C4-2B (cell line): Measurements from ENCODE around the gene FGD5.

ENCODE experiments used
- ZFX ChIP-seq: fragments of 450-650 bp; IDR thresholded peaks from 2 replicates; pipeline ENCODE4 v1.6.1; 2017
- TF ChIP-seq, protein P1 (sequence below): fragments of 450-650 bp; conservative IDR thresholded peaks from 2 replicates; pipeline ENCODE4 v1.5.1; 2017; ENCODE audit warnings: mild to moderate bottlenecking

DNA sequence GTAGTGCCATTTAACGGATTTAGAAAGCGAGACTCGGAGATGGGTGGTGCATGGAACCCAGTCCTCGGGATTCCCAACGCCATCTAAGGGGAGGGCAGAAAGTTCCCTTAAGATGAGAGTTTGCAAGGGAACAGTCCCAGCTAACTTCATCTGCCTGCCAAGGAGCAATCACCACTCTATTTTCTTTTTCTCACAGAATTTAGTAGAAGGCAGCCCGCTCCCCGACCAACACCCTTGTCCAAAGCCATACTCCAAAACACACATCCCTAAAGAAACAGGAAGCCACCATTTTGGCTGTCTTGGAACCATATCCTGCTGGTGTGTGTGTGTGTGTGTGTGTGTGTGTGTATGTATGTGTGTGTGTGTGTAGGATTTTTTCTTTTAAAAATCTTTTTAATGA, 7.1 kb upstream of the FGD5 start:
- TF ChIP-seq, protein P1, sequence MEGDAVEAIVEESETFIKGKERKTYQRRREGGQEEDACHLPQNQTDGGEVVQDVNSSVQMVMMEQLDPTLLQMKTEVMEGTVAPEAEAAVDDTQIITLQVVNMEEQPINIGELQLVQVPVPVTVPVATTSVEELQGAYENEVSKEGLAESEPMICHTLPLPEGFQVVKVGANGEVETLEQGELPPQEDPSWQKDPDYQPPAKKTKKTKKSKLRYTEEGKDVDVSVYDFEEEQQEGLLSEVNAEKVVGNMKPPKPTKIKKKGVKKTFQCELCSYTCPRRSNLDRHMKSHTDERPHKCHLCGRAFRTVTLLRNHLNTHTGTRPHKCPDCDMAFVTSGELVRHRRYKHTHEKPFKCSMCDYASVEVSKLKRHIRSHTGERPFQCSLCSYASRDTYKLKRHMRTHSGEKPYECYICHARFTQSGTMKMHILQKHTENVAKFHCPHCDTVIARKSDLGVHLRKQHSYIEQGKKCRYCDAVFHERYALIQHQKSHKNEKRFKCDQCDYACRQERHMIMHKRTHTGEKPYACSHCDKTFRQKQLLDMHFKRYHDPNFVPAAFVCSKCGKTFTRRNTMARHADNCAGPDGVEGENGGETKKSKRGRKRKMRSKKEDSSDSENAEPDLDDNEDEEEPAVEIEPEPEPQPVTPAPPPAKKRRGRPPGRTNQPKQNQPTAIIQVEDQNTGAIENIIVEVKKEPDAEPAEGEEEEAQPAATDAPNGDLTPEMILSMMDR, result no peak
- TF ChIP-seq ZFX, result no peak
